Transverse colon (tissue), 4 donors: ENCODE measurements around the gene TUBA8.
"Not testable (repeated sequence)": the region's sequence is repeated elsewhere in the genome, so short reads cannot be mapped to it uniquely, and the experiment has no call there.

ENCODE experiments used
- EP300 ChIP-seq: sonication (generic); formaldehyde crosslinking; IDR thresholded peaks from one replicate; pipeline ENCODE4 v1.6.1; 2017; ENCODE audit warnings: antibody characterized with exemption, low read depth
- POLR2A ChIP-seq: fragments of 450-650 bp; IDR thresholded peaks from one replicate; pipeline ENCODE4 v1.6.1; 2016; ENCODE audit warnings: antibody characterized with exemption, mild to moderate bottlenecking, moderate library complexity
- POLR2AphosphoS5 ChIP-seq, 3 donors: sonication (generic); formaldehyde crosslinking; IDR thresholded peaks; one replicate each; pipeline ENCODE4 v1.6.1; 2016; ENCODE audit warnings: antibody characterized with exemption in 3 of 3
- TF ChIP-seq, protein P1 (sequence below), 5 experiments: fragments of 200-600 bp in 3 of 5; fragments of 450-650 bp in 2 of 5; sonication (generic) in 3 of 5; IDR thresholded peaks; 1 replicate in 2 of 5; 2 replicates in 3 of 5; pipeline ENCODE4 v1.5.1; 2016 to 2017; ENCODE audit warnings: antibody characterized with exemption in 5 of 5, inconsistent platforms in 3 of 5, mild to moderate bottlenecking in 2 of 5, moderate library complexity in 1 of 5

GRCh38 chr22:18073927-18074326, 36.7 kb upstream of the TUBA8 start:
- TF ChIP-seq, protein P1, sequence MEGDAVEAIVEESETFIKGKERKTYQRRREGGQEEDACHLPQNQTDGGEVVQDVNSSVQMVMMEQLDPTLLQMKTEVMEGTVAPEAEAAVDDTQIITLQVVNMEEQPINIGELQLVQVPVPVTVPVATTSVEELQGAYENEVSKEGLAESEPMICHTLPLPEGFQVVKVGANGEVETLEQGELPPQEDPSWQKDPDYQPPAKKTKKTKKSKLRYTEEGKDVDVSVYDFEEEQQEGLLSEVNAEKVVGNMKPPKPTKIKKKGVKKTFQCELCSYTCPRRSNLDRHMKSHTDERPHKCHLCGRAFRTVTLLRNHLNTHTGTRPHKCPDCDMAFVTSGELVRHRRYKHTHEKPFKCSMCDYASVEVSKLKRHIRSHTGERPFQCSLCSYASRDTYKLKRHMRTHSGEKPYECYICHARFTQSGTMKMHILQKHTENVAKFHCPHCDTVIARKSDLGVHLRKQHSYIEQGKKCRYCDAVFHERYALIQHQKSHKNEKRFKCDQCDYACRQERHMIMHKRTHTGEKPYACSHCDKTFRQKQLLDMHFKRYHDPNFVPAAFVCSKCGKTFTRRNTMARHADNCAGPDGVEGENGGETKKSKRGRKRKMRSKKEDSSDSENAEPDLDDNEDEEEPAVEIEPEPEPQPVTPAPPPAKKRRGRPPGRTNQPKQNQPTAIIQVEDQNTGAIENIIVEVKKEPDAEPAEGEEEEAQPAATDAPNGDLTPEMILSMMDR (IDR thresholded peaks at IDR 0.05) = not testable (repeated sequence)
- not testable (repeated sequence) for TF ChIP-seq POLR2A; POLR2AphosphoS5 (IDR thresholded peaks at IDR 0.05); EP300
